ENCODE results near the gene GNG12.

DNA sequence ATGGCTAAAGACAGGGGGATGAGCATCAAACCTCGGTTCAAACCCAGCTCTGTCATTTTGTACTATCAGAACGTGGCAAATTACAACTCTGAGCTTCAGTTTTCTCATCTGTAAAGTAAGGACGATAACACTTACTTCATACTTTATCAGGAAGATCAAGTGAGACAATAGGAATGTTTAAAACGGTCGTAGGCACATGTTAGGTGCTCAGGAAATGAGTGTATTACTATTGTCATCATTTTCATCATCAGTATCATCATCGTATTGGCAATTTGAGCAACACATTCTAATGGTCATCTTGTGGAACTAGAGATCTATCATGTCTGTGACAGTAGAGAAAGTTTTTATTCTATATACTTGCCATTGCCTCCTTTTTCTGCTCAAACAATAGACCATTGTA is 170.4 kb downstream of the GNG12 start:
- TF ChIP-seq GATA2 (IDR thresholded peaks at IDR 0.05; ENCODE audit: low read depth, low read length) = no peak
- TF ChIP-seq GATA3 (IDR thresholded peaks at IDR 0.05; ENCODE audit: low read depth, low read length) = no peak

Data from SH-SY5Y (cell line).